Esophagus muscularis mucosa (tissue), 3 donors: ENCODE data around the gene ADAMTS9.

ENCODE experiments used
- CTCF ChIP-seq, 3 experiments: fragments of 200-600 bp in 2 of 3; fragments of 450-650 bp in 1 of 3; sonication (generic) in 2 of 3; IDR thresholded peaks; one replicate each; pipeline ENCODE4 v1.5.1; 2017 to 2019; ENCODE audit warnings: antibody characterized with exemption in 3 of 3, mild to moderate bottlenecking in 2 of 3, moderate library complexity in 1 of 3
- POLR2A ChIP-seq: fragments of 450-650 bp; IDR thresholded peaks from one replicate; pipeline ENCODE4 v1.6.1; 2017; ENCODE audit warnings: antibody characterized with exemption, moderate library complexity, mild to moderate bottlenecking, low read depth

GRCh38 chr3:64716110-64716710 lies 28.4 kb upstream of the ADAMTS9 start:
- TF ChIP-seq POLR2A = no peak
- no peak for TF ChIP-seq CTCF (IDR thresholded peaks at IDR 0.05)
